ENCODE data around the gene CRY2.

The CRY2 gene

GRCh38 chr11:45902452-45903380, 55.4 kb downstream of the CRY2 start:
- TF ChIP-seq CTCF (IDR thresholded peaks at IDR 0.05), result no peak

- no peak for TF ChIP-seq CTCF (IDR thresholded peaks at IDR 0.05)
Observed at GRCh38 chr11:45904309-45904915, 57.1 kb downstream of the CRY2 start.

- no peak for TF ChIP-seq CTCF (IDR thresholded peaks at IDR 0.05)
Observed at GRCh38 chr11:45905095-45905494, 57.8 kb downstream of the CRY2 start.

- TF ChIP-seq CTCF (IDR thresholded peaks at IDR 0.05), result no peak
Observed at GRCh38 chr11:45906096-45906682, 58.9 kb downstream of the CRY2 start.

- no peak for TF ChIP-seq CTCF (IDR thresholded peaks at IDR 0.05)
Observed at GRCh38 chr11:45906965-45907611, 59.8 kb downstream of the CRY2 start, which contains the start of gene FREY1. TSS of gene FREY1 (minus strand) at chr11:45907271. CDS start at chr11:45907245, 26 bp downstream.

- TF ChIP-seq CTCF (IDR thresholded peaks at IDR 0.05), result no peak
Observed at GRCh38 chr11:45907911-45908370, 60.7 kb downstream of the CRY2 start.

Data from LNCAP (cell line).